ENCODE measurements around the gene STMN1. TPM values are rescaled to one million over a fixed set of nuclear protein-coding genes. Genes with fewer than 3 reads are reported as not detected.

STMN1 gene
- polyA plus RNA-seq, 1 donor from 2014 or later: 1,950 TPM

GRCh38 chr1:25856856-25857255 lies 49.4 kb downstream of the STMN1 start:
- Histone ChIP-seq H3F3A (ENCODE audit: insufficient read depth, low read length, poor library complexity, severe bottlenecking) (no peaks in the 10 kb centered on the region), H3K9ac (ENCODE audit: low read length) (no peak overlapping the region), H3K4me3 (ENCODE audit: low read length) (no peak overlapping the region), H3K79me2 (replicated peaks; ENCODE audit: insufficient read depth, low read length) (no peaks in the 10 kb centered on the region), H3K9me2 (ENCODE audit: insufficient read depth, low read length) (no peaks in the 10 kb centered on the region), H3K27ac (ENCODE audit: low read length) (no peak overlapping the region), H3K9me3 (ENCODE audit: low read length) (no peaks in the 10 kb centered on the region), H3K4me2 (ENCODE audit: low read length) (no peak overlapping the region), H3K27me3 (ENCODE audit: insufficient read depth, low read depth, low read length) (peaks cover 8% of the 10 kb centered on the region), H3K36me3 (ENCODE audit: insufficient read depth, low read length) (no peaks in the 10 kb centered on the region), H4K20me1 (ENCODE audit: insufficient read depth) (no peaks in the 10 kb centered on the region), H2AFZ (ENCODE audit: low read depth, low read length) (no peak overlapping the region)
- TF ChIP-seq SMC3 (conservative IDR thresholded peaks at IDR 0.05; ENCODE audit: poor library complexity): no peak

DNA sequence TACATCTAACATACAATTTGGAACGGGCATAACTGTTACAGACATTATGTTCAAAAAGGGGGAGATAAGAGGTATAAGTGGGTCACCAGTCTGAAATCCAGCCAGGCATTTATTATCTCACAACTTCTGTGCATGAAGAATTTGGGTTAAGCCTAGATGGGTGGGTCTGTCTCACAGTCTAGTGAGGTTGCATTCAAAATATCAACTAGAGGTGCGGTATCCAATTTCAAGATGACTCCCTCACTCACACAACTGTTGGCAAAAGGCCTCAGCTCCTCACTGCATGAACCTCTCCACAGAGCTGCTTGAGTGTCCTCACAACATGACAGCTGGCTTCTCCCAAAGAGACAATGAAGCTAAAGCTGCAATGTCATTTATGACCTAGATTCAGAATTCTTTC lies 51.7 kb downstream of the STMN1 start:
- H3K36me3 ChIP-seq (ENCODE audit: insufficient read depth, low read length): no peaks in the 10 kb centered on the region
- H3K27me3 ChIP-seq (ENCODE audit: insufficient read depth, low read depth, low read length): peaks cover 8% of the 10 kb centered on the region
- no peaks in the 10 kb centered on the region for H3F3A ChIP-seq (ENCODE audit: insufficient read depth, low read length, poor library complexity, severe bottlenecking)
- no peaks in the 10 kb centered on the region for H4K20me1 ChIP-seq (ENCODE audit: insufficient read depth)
- no peaks in the 10 kb centered on the region for H3K79me2 ChIP-seq (replicated peaks; ENCODE audit: insufficient read depth, low read length)
- no peak for TF ChIP-seq SMC3 (conservative IDR thresholded peaks at IDR 0.05; ENCODE audit: poor library complexity)
- TF ChIP-seq EP300 (conservative IDR thresholded peaks at IDR 0.05; ENCODE audit: poor library complexity, severe bottlenecking): no peak
- no peak for TF ChIP-seq EZH2 (IDR thresholded peaks at IDR 0.05; ENCODE audit: borderline replicate concordance, insufficient read depth, low read length, poor library complexity, severe bottlenecking)
- no peak for TF ChIP-seq RAD21 (conservative IDR thresholded peaks at IDR 0.05)
- TF ChIP-seq MXI1 (conservative IDR thresholded peaks at IDR 0.05; ENCODE audit: poor library complexity, severe bottlenecking): no peak
- no peak for TF ChIP-seq POLR2AphosphoS5 (IDR thresholded peaks at IDR 0.05)
- TF ChIP-seq TAF1 (IDR thresholded peaks at IDR 0.05; ENCODE audit: low read depth): no peak
- no peak for TF ChIP-seq REST (IDR thresholded peaks at IDR 0.05; ENCODE audit: borderline replicate concordance)
- TF ChIP-seq CTCF (IDR thresholded peaks at IDR 0.05; ENCODE audit: poor library complexity, severe bottlenecking): no peak
- no peaks in the 10 kb centered on the region for H3K9me2 ChIP-seq (ENCODE audit: insufficient read depth, low read length)
- no peaks in the 10 kb centered on the region for H3K9me3 ChIP-seq (ENCODE audit: low read length)
- no peak overlapping the region for H2AFZ ChIP-seq (ENCODE audit: low read depth, low read length)
- H3K4me3 ChIP-seq (ENCODE audit: low read length): no peak overlapping the region
- no peak overlapping the region for H3K9ac ChIP-seq (ENCODE audit: low read length)
- no peak overlapping the region for H3K4me2 ChIP-seq (ENCODE audit: low read length)
- H3K27ac ChIP-seq (ENCODE audit: low read length): no peak overlapping the region

Small RNAs within 50 kb of the gene (small RNA-seq; reads per million reads assigned to genes)
- 0 reads per million in 3 experiments for gene AL033528.1
- gene RF00019: 0 to 1.2 (median 0) reads per million in 3 experiments
- 0 to 0.03 (median 0) reads per million in 3 experiments for gene SNRPFP2

Other genes with a start within 250 kb of the STMN1 start
- 6.5 and 14.3 TPM in 2 replicates for gene SELENON, start 106.2 kb downstream of the STMN1 start, polyA plus RNA-seq
- 107 and 115 TPM in 2 replicates for gene MTFR1L, start 86.5 kb downstream of the STMN1 start, polyA plus RNA-seq
- gene AUNIP, start 47.0 kb downstream of the STMN1 start, polyA plus RNA-seq: 0.48 TPM in 1 of 2 replicates, not detected in the other
- gene PAQR7, start 30.7 kb downstream of the STMN1 start, polyA plus RNA-seq: 2.9 and 4.1 TPM in 2 replicates
- gene PAFAH2, start 91.6 kb upstream of the STMN1 start, polyA plus RNA-seq: 7.9 and 10.4 TPM in 2 replicates
- 2.0 and 2.7 TPM in 2 replicates for gene EXTL1, start 115.4 kb upstream of the STMN1 start, polyA plus RNA-seq
- gene SLC30A2, start 139.7 kb upstream of the STMN1 start, polyA plus RNA-seq: 0.28 and 0.46 TPM in 2 replicates
- not detected in 2 replicates for gene TRIM63, start 161.2 kb upstream of the STMN1 start, polyA plus RNA-seq
- gene PDIK1L, start 205.4 kb upstream of the STMN1 start, polyA plus RNA-seq: 41.3 and 44.9 TPM in 2 replicates